Gastrocnemius medialis (tissue), 4 donors: ENCODE results near the gene SPACDR. TPM values are rescaled to one million over a fixed set of nuclear protein-coding genes. Genes with fewer than 3 reads are reported as not detected.
A peak's percentile ranks its signal among the peaks of the same experiment; 100 is the strongest.

ENCODE experiments used
- ATAC-seq, 2 donors: fragments of 150-250 bp; one replicate each; pipeline ENCODE4 v1.9.1; 2016
- DNase-seq, 2 donors: peaks; one replicate each; pipeline ENCODE4 v3.0.0-alpha.2; 2019
- H3K27ac ChIP-seq, 4 donors: fragments of 200-600 bp; sonication (generic); 1 replicate in 1 of 4; 2 replicates in 3 of 4; pipeline ENCODE4 v1.5.1; 2016 to 2018; ENCODE audit warnings: mild to moderate bottlenecking in 2 of 4, moderate library complexity in 1 of 4
- H3K27me3 ChIP-seq, 3 donors: fragments of 200-600 bp; sonication (generic) in 2 of 3; 1 replicate in 1 of 3; 2 replicates in 2 of 3; pipeline versions ENCODE4 v1.5.1 to v1.6.0; 2016 to 2019; ENCODE audit warnings: mild to moderate bottlenecking in 1 of 3, moderate library complexity in 1 of 3
- H3K36me3 ChIP-seq, 2 donors: fragments of 200-600 bp; sonication (generic) in 1 of 2; one replicate each; pipeline ENCODE4 v1.5.1; 2017 to 2018
- H3K4me1 ChIP-seq, 2 donors: fragments of 200-600 bp; sonication (generic) in 1 of 2; one replicate each; pipeline ENCODE4 v1.5.1; 2016 to 2017; ENCODE audit warnings: mild to moderate bottlenecking in 2 of 2
- H3K4me3 ChIP-seq, 4 donors: fragments of 200-600 bp; sonication (generic) in 3 of 4; 1 replicate in 1 of 4; 2 replicates in 3 of 4; pipeline ENCODE4 v1.5.1; 2016 to 2019; ENCODE audit warnings: mild to moderate bottlenecking in 2 of 4
- H3K9me3 ChIP-seq, 3 donors: fragments of 200-600 bp; sonication (generic) in 2 of 3; 1 replicate in 1 of 3; 2 replicates in 2 of 3; pipeline ENCODE4 v1.5.1; 2016 to 2019
- CTCF ChIP-seq, 5 experiments: fragments of 450-650 bp in 3 of 5; fragments of 200-600 bp in 2 of 5; sonication (generic) in 2 of 5; IDR thresholded peaks in 4 of 5; conservative IDR thresholded peaks in 1 of 5; 1 replicate in 4 of 5; 2 replicates in 1 of 5; pipeline ENCODE4 v1.5.1; 2016 to 2019; ENCODE audit warnings: antibody characterized with exemption in 5 of 5, mild to moderate bottlenecking in 3 of 5, moderate library complexity in 3 of 5
- POLR2A ChIP-seq, 2 donors: fragments of 450-650 bp; IDR thresholded peaks; one replicate each; pipeline ENCODE4 v1.6.1; 2017; ENCODE audit warnings: antibody characterized with exemption in 2 of 2, mild to moderate bottlenecking in 2 of 2, moderate library complexity in 2 of 2
- in situ Hi-C, 4 donors: fragments of 200-750 bp; cut with MboI; loops; one replicate each; pipeline versions ENCODE4 v1.15.0 to v1.8.0; 2017; ENCODE audit warnings: low sequenced_read_pairs in 4 of 4
- intact Hi-C: fragments of 100-400 bp; cut with DNase I; formaldehyde crosslinking; loops from one replicate; pipeline ENCODE4 v1.15.1; 2023; ENCODE audit warnings: low total_unique reads
- total RNA-seq, 4 donors: library from RNA; depleted of rRNA; stranded (reverse); fragments of >200 nt; gene quantifications; one replicate each; pipeline versions ENCODE4 v1.1.0 to v1.2.3, GENCODE V29; 2016

The SPACDR gene
- total RNA-seq, 4 donors from 2014 or later = 0.29 TPM; not detected in 3

GRCh38 chr7:100477871-100478267, 13.8 kb upstream of the SPACDR start:
- Histone ChIP-seq H3K27me3 (no peaks in the 10 kb centered on the region), H3K4me3 (peak overlapping the region; percentile 96 to 100 (median 98)), H3K9me3 (no peaks in the 10 kb centered on the region), H3K36me3 (peaks cover 0 to 11% of the 10 kb centered on the region in 2 donors), H3K27ac (peak overlapping the region; percentile 90 to 99 (median 94)), H3K4me1 (peaks cover 34 to 39% of the 10 kb centered on the region in 2 donors)
- intact Hi-C loops (loop anchor here (2.0 to 10.0 kb wide), 4 partner anchors 41 to 227 kb away; partner anchors contain the start of genes AGFG2, GNB2, POP7 and PPP1R35), in situ Hi-C loops (loop anchor here in 3 of 4 donors (5.0 to 10.0 kb wide), 3 partner anchors 64 to 217 kb away; partner anchors contain the start of gene GIGYF1 (in 2 of the 3))
- ATAC-seq (no peak), DNase-seq (no peak)
- TF ChIP-seq CTCF (IDR thresholded peaks at IDR 0.05 in 4 of 5, conservative IDR thresholded peaks at IDR 0.05 in 1 of 5) (no peak), POLR2A (IDR thresholded peaks at IDR 0.05) (no peak)

GRCh38 chr7:100476903-100477870, 13.1 kb upstream of the SPACDR start:
- Histone ChIP-seq H3K36me3 (peaks cover 0 to 11% of the 10 kb centered on the region in 2 donors), H3K4me3 (peak overlapping the region; percentile 96 to 100 (median 98)), H3K27ac (peak overlapping the region; percentile 90 to 99 (median 94)), H3K9me3 (no peaks in the 10 kb centered on the region), H3K27me3 (no peaks in the 10 kb centered on the region), H3K4me1 (peaks cover 32 to 37% of the 10 kb centered on the region in 2 donors)
- DNase-seq (no peak), ATAC-seq (no peak)
- no peak for TF ChIP-seq CTCF (IDR thresholded peaks at IDR 0.05 in 4 of 5, conservative IDR thresholded peaks at IDR 0.05 in 1 of 5)
- no peak for TF ChIP-seq POLR2A (IDR thresholded peaks at IDR 0.05)
- intact Hi-C loops = loop anchor here (10.0 kb wide), 2 partner anchors 198 to 228 kb away; partner anchors contain the start of genes GNB2 and POP7
- in situ Hi-C loops = loop anchor here in 3 of 4 donors (5.0 to 10.0 kb wide), 3 partner anchors 65 to 218 kb away; partner anchors contain the start of gene GIGYF1 (in 2 of the 3)

- Histone ChIP-seq H3K4me3 (peak overlapping the region in 3 of 4 donors; percentile 96 to 98 (median 97)), H3K4me1 (peaks cover 32 to 37% of the 10 kb centered on the region in 2 donors), H3K27ac (peak overlapping the region; percentile 17 to 99 (median 71)), H3K27me3 (no peaks in the 10 kb centered on the region), H3K9me3 (no peaks in the 10 kb centered on the region), H3K36me3 (peaks cover 0 to 11% of the 10 kb centered on the region in 2 donors)
- ATAC-seq (no peak), DNase-seq (no peak)
- TF ChIP-seq POLR2A (IDR thresholded peaks at IDR 0.05) (no peak), CTCF (IDR thresholded peaks at IDR 0.05 in 4 of 5, conservative IDR thresholded peaks at IDR 0.05 in 1 of 5) (no peak)
- intact Hi-C loops = loop anchor here (10.0 kb wide), 2 partner anchors 199 to 229 kb away; partner anchors contain the start of genes GNB2 and POP7
- in situ Hi-C loops = loop anchor here in 3 of 4 donors (5.0 to 10.0 kb wide), 3 partner anchors 66 to 219 kb away; partner anchors contain the start of gene GIGYF1 (in 2 of the 3)
Observed at GRCh38 chr7:100476101-100476780, 12.2 kb upstream of the SPACDR start.

GRCh38 chr7:100475549-100475948, 11.5 kb upstream of the SPACDR start:
- H3K27ac ChIP-seq = peak overlapping the region; percentile 3 to 99 (median 54)
- no peak for TF ChIP-seq POLR2A (IDR thresholded peaks at IDR 0.05)
- TF ChIP-seq CTCF (IDR thresholded peaks at IDR 0.05 in 4 of 5, conservative IDR thresholded peaks at IDR 0.05 in 1 of 5) = no peak
- DNase-seq = no peak
- no peaks in the 10 kb centered on the region for H3K27me3 ChIP-seq
- H3K4me3 ChIP-seq = peak overlapping the region in 1 of 4 donors; percentile 96
- no peaks in the 10 kb centered on the region for H3K9me3 ChIP-seq
- peaks cover 0 to 11% of the 10 kb centered on the region in 2 donors for H3K36me3 ChIP-seq
- no peak for ATAC-seq
- peaks cover 32 to 37% of the 10 kb centered on the region in 2 donors for H3K4me1 ChIP-seq
- intact Hi-C loops (loop anchor here (10.0 kb wide), 2 partner anchors 199 to 229 kb away; partner anchors contain the start of genes GNB2 and POP7), in situ Hi-C loops (loop anchor here in 3 of 4 donors (5.0 to 10.0 kb wide), 3 partner anchors 67 to 219 kb away; partner anchors contain the start of gene GIGYF1 (in 2 of the 3))
